A549 treated with DMSO at 1 μM for 4 hours (cell line): Measurements from ENCODE around the gene HLA-A. TPM values are rescaled to one million over a fixed set of nuclear protein-coding genes. Genes with fewer than 3 reads are reported as not detected.

Experiments used
- total RNA-seq: library from RNA; stranded (reverse); fragments of 200-300 nt; extraction: Qiagen RNA extraction; gene quantifications from 5 replicates; pipeline ENCODE4 v1.2.3, GENCODE V29; 2022; ENCODE audit warnings: low read depth

The HLA-A gene
- 132 to 142 TPM (median 140 TPM) in 5 replicates for total RNA-seq

GRCh38 chr6:29942275-29943052 lies at the start of gene HLA-A:
TSS of gene HLA-A (plus strand) at chr6:29942532. CDS start at chr6:29942554, 22 bp downstream.

Other genes starting within 250 kb of the HLA-A start
- gene HLA-F, start 219.1 kb upstream of the HLA-A start, total RNA-seq = 3.9 to 5.1 TPM (median 4.4 TPM) in 5 replicates
- gene HLA-G, start 114.7 kb upstream of the HLA-A start, total RNA-seq = not detected in 5 replicates
- gene POLR1H, start 118.7 kb downstream of the HLA-A start, total RNA-seq = 30.4 to 34.8 TPM (median 33.1 TPM) in 5 replicates
- gene PPP1R11, start 124.7 kb downstream of the HLA-A start, total RNA-seq = 43.1 to 44.3 TPM (median 43.9 TPM) in 5 replicates
- 0.04 to 0.05 TPM in 2 of 5 replicates, not detected in the others for gene RNF39, start 133.2 kb downstream of the HLA-A start, total RNA-seq
- gene TRIM31, start 170.6 kb downstream of the HLA-A start, total RNA-seq = 1.3 to 2.2 TPM (median 1.7 TPM) in 5 replicates
- gene TRIM40, start 193.6 kb downstream of the HLA-A start, total RNA-seq = not detected in 5 replicates
- not detected in 5 replicates for gene TRIM10, start 218.7 kb downstream of the HLA-A start, total RNA-seq
- 0.04 TPM in 1 of 5 replicates, not detected in the others for gene TRIM15, start 221.0 kb downstream of the HLA-A start, total RNA-seq